T-helper 1 cell treated with Interleukin-12 subunit alpha and Interleukin-12 subunit beta and Interleukin-4 antibody, amounts not matched to agents 30 μg/mL and 1 μg/mL, for 36 hours (primary cell): ENCODE results near the gene IDH3A.

ENCODE experiments used
- H3K27ac Mint-ChIP-seq: one replicate; pipeline ENCODE4 v1.8.0; 2021; ENCODE audit warnings: mild to moderate bottlenecking, mixed read lengths
- H3K27me3 Mint-ChIP-seq: one replicate; pipeline ENCODE4 v1.8.0; 2021; ENCODE audit warnings: low read depth, mixed read lengths
- H3K36me3 Mint-ChIP-seq: one replicate; pipeline ENCODE4 v1.8.0; 2021; ENCODE audit warnings: low read depth, mixed read lengths
- H3K4me1 Mint-ChIP-seq: one replicate; pipeline ENCODE4 v1.8.0; 2021; ENCODE audit warnings: low read depth, mixed read lengths
- H3K4me3 Mint-ChIP-seq: one replicate; pipeline ENCODE4 v1.8.0; 2021; ENCODE audit warnings: mild to moderate bottlenecking, moderate library complexity, mixed read lengths
- H3K9me3 Mint-ChIP-seq: one replicate; pipeline ENCODE4 v1.8.0; 2021; ENCODE audit warnings: mixed read lengths

IDH3A gene

GRCh38 chr15:78170848-78171773, 21.9 kb downstream of the IDH3A start:
- H3K4me1 Mint-ChIP-seq, result peaks cover 59% of the 10 kb centered on the region
- H3K4me3 Mint-ChIP-seq, result no peak overlapping the region
- no peaks in the 10 kb centered on the region for H3K9me3 Mint-ChIP-seq
- H3K27ac Mint-ChIP-seq, result peak overlapping the region; percentile 52
- H3K36me3 Mint-ChIP-seq, result peaks cover 62% of the 10 kb centered on the region
- no peaks in the 10 kb centered on the region for H3K27me3 Mint-ChIP-seq

GRCh38 chr15:78171864-78172472, 22.8 kb downstream of the IDH3A start:
- H3K36me3 Mint-ChIP-seq, result peaks cover 54% of the 10 kb centered on the region
- peaks cover 53% of the 10 kb centered on the region for H3K4me1 Mint-ChIP-seq
- no peak overlapping the region for H3K27ac Mint-ChIP-seq
- no peak overlapping the region for H3K4me3 Mint-ChIP-seq
- no peaks in the 10 kb centered on the region for H3K9me3 Mint-ChIP-seq
- H3K27me3 Mint-ChIP-seq, result no peaks in the 10 kb centered on the region

- Mint-ChIP-seq H3K4me1 (peaks cover 37% of the 10 kb centered on the region), H3K9me3 (no peaks in the 10 kb centered on the region), H3K36me3 (peaks cover 37% of the 10 kb centered on the region), H3K27ac (no peak overlapping the region), H3K4me3 (peak overlapping the region; percentile 53), H3K27me3 (no peaks in the 10 kb centered on the region)
These were observed 25.2 kb downstream of the IDH3A start for GRCh38 chr15:78174401-78174800.

- Mint-ChIP-seq H3K4me3 (no peak overlapping the region), H3K27me3 (no peaks in the 10 kb centered on the region), H3K27ac (no peak overlapping the region), H3K4me1 (peaks cover 31% of the 10 kb centered on the region), H3K36me3 (peaks cover 29% of the 10 kb centered on the region), H3K9me3 (no peaks in the 10 kb centered on the region)
These were observed 26.2 kb downstream of the IDH3A start for GRCh38 chr15:78175330-78175729.

GRCh38 chr15:78177447-78177873, 28.3 kb downstream of the IDH3A start:
- Mint-ChIP-seq H3K4me1 (peaks cover 24% of the 10 kb centered on the region), H3K27ac (no peak overlapping the region), H3K9me3 (no peaks in the 10 kb centered on the region), H3K27me3 (no peaks in the 10 kb centered on the region), H3K36me3 (peaks cover 11% of the 10 kb centered on the region), H3K4me3 (no peak overlapping the region)

- H3K27me3 Mint-ChIP-seq, result no peaks in the 10 kb centered on the region
- H3K27ac Mint-ChIP-seq, result no peak overlapping the region
- H3K4me3 Mint-ChIP-seq, result no peak overlapping the region
- peaks cover 7% of the 10 kb centered on the region for H3K36me3 Mint-ChIP-seq
- H3K4me1 Mint-ChIP-seq, result peaks cover 20% of the 10 kb centered on the region
- no peaks in the 10 kb centered on the region for H3K9me3 Mint-ChIP-seq
These were observed 28.9 kb downstream of the IDH3A start for GRCh38 chr15:78178064-78178463.

- Mint-ChIP-seq H3K9me3 (no peaks in the 10 kb centered on the region), H3K36me3 (peaks cover 3% of the 10 kb centered on the region), H3K27ac (no peak overlapping the region), H3K4me3 (no peak overlapping the region), H3K27me3 (no peaks in the 10 kb centered on the region), H3K4me1 (peaks cover 11% of the 10 kb centered on the region)
These were observed 30.2 kb downstream of the IDH3A start for GRCh38 chr15:78179286-78179840.

GRCh38 chr15:78179906-78180305, 30.7 kb downstream of the IDH3A start:
- Mint-ChIP-seq H3K9me3 (no peaks in the 10 kb centered on the region), H3K27me3 (peaks cover 3% of the 10 kb centered on the region), H3K36me3 (no peaks in the 10 kb centered on the region), H3K27ac (no peak overlapping the region), H3K4me1 (peaks cover 8% of the 10 kb centered on the region), H3K4me3 (no peak overlapping the region)

GRCh38 chr15:78182336-78182700, 33.2 kb downstream of the IDH3A start:
- H3K27me3 Mint-ChIP-seq, result peaks cover 17% of the 10 kb centered on the region
- H3K4me1 Mint-ChIP-seq, result no peaks in the 10 kb centered on the region
- no peaks in the 10 kb centered on the region for H3K36me3 Mint-ChIP-seq
- no peaks in the 10 kb centered on the region for H3K9me3 Mint-ChIP-seq
- no peak overlapping the region for H3K27ac Mint-ChIP-seq
- no peak overlapping the region for H3K4me3 Mint-ChIP-seq

- Mint-ChIP-seq H3K9me3 (no peaks in the 10 kb centered on the region), H3K27ac (no peak overlapping the region), H3K4me1 (no peaks in the 10 kb centered on the region), H3K27me3 (peaks cover 17% of the 10 kb centered on the region), H3K4me3 (no peak overlapping the region), H3K36me3 (no peaks in the 10 kb centered on the region)
These were observed 33.7 kb downstream of the IDH3A start for GRCh38 chr15:78182821-78183220.

GRCh38 chr15:78192826-78193594, 43.8 kb downstream of the IDH3A start:
- peaks cover 4% of the 10 kb centered on the region for H3K27me3 Mint-ChIP-seq
- H3K36me3 Mint-ChIP-seq, result no peaks in the 10 kb centered on the region
- no peaks in the 10 kb centered on the region for H3K9me3 Mint-ChIP-seq
- no peaks in the 10 kb centered on the region for H3K4me1 Mint-ChIP-seq
- H3K4me3 Mint-ChIP-seq, result no peak overlapping the region
- H3K27ac Mint-ChIP-seq, result no peak overlapping the region

- Mint-ChIP-seq H3K4me3 (no peak overlapping the region), H3K9me3 (no peaks in the 10 kb centered on the region), H3K4me1 (no peaks in the 10 kb centered on the region), H3K27ac (no peak overlapping the region), H3K36me3 (no peaks in the 10 kb centered on the region), H3K27me3 (peaks cover 8% of the 10 kb centered on the region)
These were observed 44.8 kb downstream of the IDH3A start for GRCh38 chr15:78193731-78194567.

GRCh38 chr15:78194568-78194925, 45.4 kb downstream of the IDH3A start:
- Mint-ChIP-seq H3K27me3 (peaks cover 8% of the 10 kb centered on the region), H3K27ac (no peak overlapping the region), H3K36me3 (no peaks in the 10 kb centered on the region), H3K4me1 (no peaks in the 10 kb centered on the region), H3K4me3 (no peak overlapping the region), H3K9me3 (no peaks in the 10 kb centered on the region)

GRCh38 chr15:78195735-78196201, 46.6 kb downstream of the IDH3A start:
- H3K4me1 Mint-ChIP-seq, result no peaks in the 10 kb centered on the region

More at GRCh38 chr15:78195735-78196201, 46.6 kb downstream of the IDH3A start:
- H3K9me3 Mint-ChIP-seq, result no peaks in the 10 kb centered on the region
- peaks cover 4% of the 10 kb centered on the region for H3K27me3 Mint-ChIP-seq
- no peaks in the 10 kb centered on the region for H3K36me3 Mint-ChIP-seq
- no peak overlapping the region for H3K4me3 Mint-ChIP-seq
- no peak overlapping the region for H3K27ac Mint-ChIP-seq
